Testis (tissue), 3 donors: ENCODE data around the gene MPRIP. TPM values are rescaled to one million over a fixed set of nuclear protein-coding genes. Genes with fewer than 3 reads are reported as not detected.

ENCODE experiments used
- DNase-seq: peaks from one replicate; pipeline ENCODE4 v3.0.0-alpha.2; 2019
- H3K27ac ChIP-seq, 2 donors: fragments of 200-600 bp; sonication (generic); one replicate each; pipeline ENCODE4 v1.5.1; 2019
- H3K27me3 ChIP-seq: fragments of 200-600 bp; sonication (generic); one replicate; pipeline ENCODE4 v1.5.1; 2019
- H3K36me3 ChIP-seq: fragments of 200-600 bp; sonication (generic); one replicate; pipeline ENCODE4 v1.5.1; 2017; ENCODE audit warnings: low read depth; ENCODE audit errors: missing control alignments
- H3K4me1 ChIP-seq: fragments of 200-600 bp; sonication (generic); one replicate; pipeline ENCODE4 v1.5.1; 2019
- H3K4me3 ChIP-seq, 2 donors: fragments of 200-600 bp; sonication (generic); one replicate each; pipeline ENCODE4 v1.5.1; 2017 to 2019
- H3K9me3 ChIP-seq: fragments of 200-600 bp; sonication (generic); one replicate; pipeline ENCODE4 v1.5.1; 2017
- POLR2A ChIP-seq: fragments of 450-650 bp; IDR thresholded peaks from one replicate; pipeline ENCODE4 v1.6.1; 2017; ENCODE audit warnings: antibody characterized with exemption, mild to moderate bottlenecking, moderate library complexity
- WGBS, 2 donors: methylation state at CpG; one replicate each; pipeline ENCODE4 v1.1.5; 2018; 5-methylcytosine and 5-hydroxymethylcytosine counted together
- intact Hi-C: fragments of 100-400 bp; cut with DNase I; formaldehyde crosslinking; loops from one replicate; pipeline ENCODE4 v1.15.1; 2023; ENCODE audit warnings: low total_unique reads
- polyA plus RNA-seq: library from polyadenylated mRNA; stranded (reverse); fragments of 350-450 nt; fragmentation: Illumina TruSeq; extraction: RNeasy Lipid Tissue Mini Kit (QIAGEN cat#74804); gene quantifications from one replicate; pipeline ENCODE4 v1.2.3, GENCODE V29; 2014; ENCODE audit warnings: low read depth, low replicate concordance; ENCODE audit not compliant: insufficient read depth
- total RNA-seq, 2 donors: library from RNA; depleted of rRNA; stranded (reverse); fragments of >200 nt; gene quantifications; one replicate each; pipeline ENCODE4 v1.2.3, GENCODE V29; 2016
- TF ChIP-seq, protein P1 (sequence below), 3 experiments: fragments of 450-650 bp in 2 of 3; fragments of 200-600 bp in 1 of 3; sonication (generic) in 1 of 3; IDR thresholded peaks; one replicate each; pipeline ENCODE4 v1.5.1; 2016 to 2019; ENCODE audit warnings: antibody characterized with exemption in 3 of 3, mild to moderate bottlenecking in 2 of 3, moderate library complexity in 1 of 3

Gene MPRIP
- total and polyA plus RNA-seq, 3 donors from 2014 or later, result 191 to 337 (median 304) TPM

DNA sequence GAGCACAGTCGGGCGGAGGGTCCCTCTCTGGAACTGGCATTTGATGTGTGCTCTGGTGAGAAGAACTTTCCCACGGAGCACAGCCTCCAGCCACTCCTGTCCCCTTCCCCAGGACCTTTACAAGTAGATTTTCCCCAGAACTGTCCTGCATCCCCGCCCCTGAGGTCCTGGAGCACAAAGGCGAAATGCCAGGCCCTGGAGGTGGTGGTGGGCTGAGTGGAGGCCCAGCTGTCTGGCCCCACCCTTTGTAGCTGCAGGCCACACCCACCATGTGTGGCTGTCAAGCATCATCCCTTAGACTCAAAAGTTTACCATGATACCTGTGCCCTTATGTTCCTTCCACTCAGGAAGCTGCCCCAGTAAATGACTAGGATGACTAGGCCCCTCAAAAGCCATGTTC is 126.1 kb downstream of the MPRIP start:
- DNase-seq, result no peak
- TF ChIP-seq POLR2A, result no peak
- TF ChIP-seq, protein P1, sequence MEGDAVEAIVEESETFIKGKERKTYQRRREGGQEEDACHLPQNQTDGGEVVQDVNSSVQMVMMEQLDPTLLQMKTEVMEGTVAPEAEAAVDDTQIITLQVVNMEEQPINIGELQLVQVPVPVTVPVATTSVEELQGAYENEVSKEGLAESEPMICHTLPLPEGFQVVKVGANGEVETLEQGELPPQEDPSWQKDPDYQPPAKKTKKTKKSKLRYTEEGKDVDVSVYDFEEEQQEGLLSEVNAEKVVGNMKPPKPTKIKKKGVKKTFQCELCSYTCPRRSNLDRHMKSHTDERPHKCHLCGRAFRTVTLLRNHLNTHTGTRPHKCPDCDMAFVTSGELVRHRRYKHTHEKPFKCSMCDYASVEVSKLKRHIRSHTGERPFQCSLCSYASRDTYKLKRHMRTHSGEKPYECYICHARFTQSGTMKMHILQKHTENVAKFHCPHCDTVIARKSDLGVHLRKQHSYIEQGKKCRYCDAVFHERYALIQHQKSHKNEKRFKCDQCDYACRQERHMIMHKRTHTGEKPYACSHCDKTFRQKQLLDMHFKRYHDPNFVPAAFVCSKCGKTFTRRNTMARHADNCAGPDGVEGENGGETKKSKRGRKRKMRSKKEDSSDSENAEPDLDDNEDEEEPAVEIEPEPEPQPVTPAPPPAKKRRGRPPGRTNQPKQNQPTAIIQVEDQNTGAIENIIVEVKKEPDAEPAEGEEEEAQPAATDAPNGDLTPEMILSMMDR (IDR thresholded peaks at IDR 0.05), result no peak
- Histone ChIP-seq H3K36me3 (no peaks in the 10 kb centered on the region), H3K4me3 (no peak overlapping the region), H3K9me3 (no peaks in the 10 kb centered on the region), H3K27ac (no peak overlapping the region), H3K27me3 (no peaks in the 10 kb centered on the region), H3K4me1 (no peaks in the 10 kb centered on the region)
- intact Hi-C loops, result no loop called here
- 83 to 96% methylated on average over 1 to 5 of the region's 5 CpGs for WGBS, 2 donors

GRCh38 chr17:17169396-17169795 is 127.1 kb downstream of the MPRIP start:
- 87 to 92% methylated on average over 4 of the region's 4 CpGs for WGBS, 2 donors
- no peaks in the 10 kb centered on the region for H3K4me1 ChIP-seq
- TF ChIP-seq, protein P1 (IDR thresholded peaks at IDR 0.05), result no peak
- no peak for TF ChIP-seq POLR2A
- no peaks in the 10 kb centered on the region for H3K36me3 ChIP-seq
- no peak for DNase-seq
- H3K9me3 ChIP-seq, result no peaks in the 10 kb centered on the region
- no peaks in the 10 kb centered on the region for H3K27me3 ChIP-seq
- intact Hi-C loops, result no loop called here
- H3K4me3 ChIP-seq, result no peak overlapping the region
- no peak overlapping the region for H3K27ac ChIP-seq

GRCh38 chr17:17170346-17170985 is 128.2 kb downstream of the MPRIP start:
- H3K27ac ChIP-seq, result no peak overlapping the region
- no peaks in the 10 kb centered on the region for H3K36me3 ChIP-seq
- TF ChIP-seq POLR2A, result no peak
- no peaks in the 10 kb centered on the region for H3K9me3 ChIP-seq
- no peak overlapping the region for H3K4me3 ChIP-seq
- intact Hi-C loops, result no loop called here
- no peaks in the 10 kb centered on the region for H3K27me3 ChIP-seq
- WGBS, 2 donors, result 59 to 66% methylated on average over 8 to 9 of the region's 9 CpGs
- H3K4me1 ChIP-seq, result no peaks in the 10 kb centered on the region
- no peak for DNase-seq

- DNase-seq, result no peak
- 92% methylated on average over 7 of the region's 7 CpGs for WGBS, 2 donors
- no peaks in the 10 kb centered on the region for H3K9me3 ChIP-seq
- H3K4me1 ChIP-seq, result no peaks in the 10 kb centered on the region
- no peaks in the 10 kb centered on the region for H3K36me3 ChIP-seq
- TF ChIP-seq, protein P1 (IDR thresholded peaks at IDR 0.05), result no peak
- no peak for TF ChIP-seq POLR2A
- intact Hi-C loops, result no loop called here
- no peaks in the 10 kb centered on the region for H3K27me3 ChIP-seq
- no peak overlapping the region for H3K27ac ChIP-seq
- H3K4me3 ChIP-seq, result no peak overlapping the region
Observed at GRCh38 chr17:17171186-17171585, 128.9 kb downstream of the MPRIP start.

DNA sequence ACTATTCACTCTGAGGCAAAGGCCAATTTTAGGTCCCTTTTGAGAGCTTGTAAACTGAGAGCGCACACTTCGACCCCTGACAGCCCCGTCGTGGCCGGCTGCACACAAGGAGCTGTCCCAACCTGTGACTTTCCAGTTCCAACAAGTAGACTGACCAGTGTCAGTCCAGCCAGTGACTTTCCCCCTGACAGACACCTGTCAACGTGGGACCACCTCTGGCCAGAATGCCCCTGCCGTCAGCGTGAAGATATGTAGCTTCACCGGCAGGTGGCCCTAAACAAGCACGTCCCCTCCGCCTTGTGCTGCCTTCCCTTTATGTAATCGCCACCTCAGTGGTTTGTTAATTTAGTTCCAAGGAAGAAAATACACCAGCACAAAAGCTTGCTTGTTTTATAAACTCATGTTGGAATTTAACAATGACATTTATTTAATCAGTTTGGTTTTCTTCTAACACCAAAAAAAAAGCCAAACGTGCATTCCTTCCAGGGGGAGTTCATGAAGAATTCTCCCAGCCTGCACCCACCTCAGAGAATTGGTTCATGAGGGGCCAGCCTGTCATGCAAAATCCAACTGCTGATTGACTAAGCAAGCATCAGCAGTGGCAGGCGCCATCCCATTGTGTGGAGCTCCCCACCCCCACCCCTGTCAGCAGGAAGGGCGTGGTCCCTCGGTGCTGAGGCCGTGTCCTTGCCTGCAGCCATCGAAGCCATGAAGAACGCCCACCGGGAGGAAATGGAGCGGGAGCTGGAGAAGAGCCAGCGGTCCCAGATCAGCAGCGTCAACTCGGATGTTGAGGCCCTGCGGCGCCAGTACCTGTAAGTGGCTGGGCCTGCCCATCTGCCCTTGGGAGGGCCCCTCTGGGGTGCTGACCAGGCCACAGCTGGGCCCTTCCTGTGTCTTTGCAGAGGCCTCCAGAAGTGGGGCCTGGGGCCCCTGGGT is 130.0 kb downstream of the MPRIP start:
- no peaks in the 10 kb centered on the region for H3K4me1 ChIP-seq
- no peak overlapping the region for H3K27ac ChIP-seq
- no peaks in the 10 kb centered on the region for H3K9me3 ChIP-seq
- WGBS, 2 donors, result 85% methylated on average over 16 to 24 of the region's 26 CpGs
- TF ChIP-seq, protein P1 (IDR thresholded peaks at IDR 0.05), result no peak
- TF ChIP-seq POLR2A, result no peak
- intact Hi-C loops, result no loop called here
- no peak for DNase-seq
- H3K4me3 ChIP-seq, result no peak overlapping the region
- H3K27me3 ChIP-seq, result no peaks in the 10 kb centered on the region
- no peaks in the 10 kb centered on the region for H3K36me3 ChIP-seq
